GM10248 (cell line): Measurements from ENCODE around the gene XPC.

Experiments used
- CTCF ChIA-PET: fragments of 300-600 bp; sonication (Branson Sonifier 250); formaldehyde crosslinking; extraction: SDS; loops from one replicate; lab custom pipeline; 2021; ENCODE audit warnings: antibody characterized with exemption; lab: Yijun Ruan, JAX
- POLR2A ChIA-PET: fragments of 350-650 bp; sonication (Branson Sonifier 250); formaldehyde crosslinking; extraction: SDS; loops from one replicate; lab custom pipeline; 2020; ENCODE audit warnings: antibody characterized with exemption; lab: Yijun Ruan, JAX
- DNase-seq: peaks from one replicate; pipeline ENCODE4 v3.0.0; 2012; ENCODE audit errors: extremely low spot score
- CTCF ChIP-seq: IDR thresholded peaks from 2 replicates; pipeline ENCODE4 v1.5.1; 2012; ENCODE audit warnings: mild to moderate bottlenecking, low read depth; ENCODE audit errors: extremely low read depth, missing control alignments, control extremely low read depth

The XPC gene

GRCh38 chr3:14153663-14154062, 24.7 kb downstream of the XPC start:
- ChIA-PET CTCF (interaction anchor here (1.0 to 1.9 kb wide), 3 partner anchors 19 to 42 kb away, joined by 3 to 4 read pairs (median 4); partner anchors contain the start of genes LSM3 and XPC), POLR2A (no interaction called here)
- no peak for TF ChIP-seq CTCF
- no peak for DNase-seq

DNA sequence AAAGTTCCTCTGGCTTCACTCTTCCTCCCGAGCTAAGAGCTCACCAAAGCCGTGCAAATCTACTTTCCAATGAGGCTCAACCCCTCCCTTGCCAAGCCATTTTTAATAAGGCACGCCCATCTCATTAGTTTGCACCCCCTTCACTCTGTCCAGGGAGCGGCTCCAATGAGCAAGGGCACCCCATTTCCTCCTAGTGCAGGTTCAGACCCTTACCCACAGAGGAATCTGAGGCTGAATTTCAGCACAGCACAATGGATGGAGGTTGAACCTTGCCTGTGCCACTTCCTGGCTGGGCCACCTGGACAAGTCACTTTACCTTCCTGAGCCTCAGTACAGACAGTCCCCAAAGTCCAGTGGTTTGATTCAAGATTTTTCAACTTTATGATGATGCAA, 25.4 kb downstream of the XPC start:
- no peak for TF ChIP-seq CTCF
- DNase-seq = no peak
- ChIA-PET CTCF (interaction anchor here (0.6 to 1.9 kb wide), 5 partner anchors 9 to 41 kb away, joined by 3 to 4 read pairs (median 3); partner anchors contain the start of genes LSM3 and XPC), POLR2A (no interaction called here)

DNA sequence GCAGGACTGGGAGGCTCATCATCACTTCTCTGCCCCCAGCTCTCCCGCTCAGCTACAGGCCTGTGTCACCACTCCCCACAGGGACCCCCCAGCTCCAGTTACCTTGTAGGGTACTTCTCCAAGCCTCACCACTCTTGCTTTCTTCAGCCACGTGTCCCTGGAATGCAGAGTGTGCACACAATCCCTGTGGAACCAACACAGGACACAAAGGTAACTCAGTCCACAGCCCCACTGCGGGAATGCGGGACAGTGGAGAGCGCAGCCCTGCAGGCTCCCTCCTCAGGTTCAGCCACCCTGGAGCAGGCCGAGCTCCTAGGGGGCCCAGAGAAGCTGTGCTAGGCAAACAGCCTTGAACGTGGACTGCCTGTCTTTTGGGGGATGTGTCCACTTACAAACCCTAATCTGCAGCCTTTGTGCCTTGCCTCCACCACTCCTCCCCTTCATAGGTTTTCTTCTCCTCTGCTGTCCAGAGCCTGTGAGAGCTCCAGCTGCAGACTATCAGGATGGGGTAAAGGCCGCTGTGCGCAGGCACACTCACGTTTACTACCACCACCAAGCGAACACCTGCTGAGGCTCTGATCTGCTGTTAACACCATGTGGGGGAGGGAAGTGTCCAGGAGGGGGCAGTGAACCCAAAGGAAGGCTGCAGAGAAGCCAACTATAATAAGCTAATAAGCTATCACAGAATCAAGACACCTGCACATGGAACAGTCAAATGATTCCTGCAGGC, 26.0 kb downstream of the XPC start:
- no peak for DNase-seq
- no peak for TF ChIP-seq CTCF
- CTCF ChIA-PET = interaction anchor here (0.6 to 1.9 kb wide), 5 partner anchors 9 to 26 kb away, joined by 3 to 5 read pairs (median 3); partner anchors contain the start of genes LSM3 and XPC
- POLR2A ChIA-PET = no interaction called here

DNA sequence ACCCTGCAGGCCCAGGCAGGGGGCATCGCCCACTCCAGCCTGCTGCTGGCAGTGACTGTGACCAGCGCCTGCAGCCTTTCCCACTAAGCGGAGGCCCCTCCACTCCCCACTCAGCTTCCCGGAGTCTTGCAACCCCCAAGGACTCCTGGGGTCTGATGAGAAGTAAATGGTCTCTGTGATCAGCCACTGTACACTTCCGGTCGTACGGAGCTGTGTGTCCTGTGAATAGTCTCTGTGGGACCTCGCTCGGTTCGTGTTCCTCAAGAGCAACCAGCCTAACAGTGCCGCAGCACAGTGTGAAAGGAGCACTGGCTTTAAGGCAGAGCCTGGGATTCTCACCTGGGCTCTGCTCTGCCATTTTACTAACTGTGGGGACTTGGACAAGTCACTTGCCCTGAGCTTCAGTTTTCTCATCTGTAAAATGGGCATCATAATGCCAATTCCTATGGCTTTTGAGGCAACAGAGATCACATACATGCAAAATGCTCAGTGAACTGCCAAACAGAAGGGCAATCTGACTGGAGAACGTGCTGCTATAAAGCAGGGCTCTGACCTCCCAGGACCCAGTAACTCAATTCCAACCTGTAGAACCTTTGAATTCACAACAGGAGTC, 26.8 kb downstream of the XPC start:
- no peak for TF ChIP-seq CTCF
- ChIA-PET POLR2A (no interaction called here), CTCF (interaction anchor here (1.3 to 1.9 kb wide), 4 partner anchors 12 to 27 kb away, joined by 3 to 5 read pairs (median 4); partner anchors contain the start of genes LSM3 and XPC)
- no peak for DNase-seq

GRCh38 chr3:14150491-14151230, 27.7 kb downstream of the XPC start:
- CTCF ChIA-PET = interaction anchor here (1.3 to 1.5 kb wide), 3 partner anchors 13 to 27 kb away, joined by 3 to 5 read pairs (median 4); partner anchors contain the start of gene XPC
- no peak for DNase-seq
- TF ChIP-seq CTCF = no peak
- POLR2A ChIA-PET = interaction anchor here (0.5 kb wide), 1 partner anchor 98 kb away, joined by 3 read pairs; no protein-coding TSS in a partner anchor

GRCh38 chr3:14150078-14150477, 28.3 kb downstream of the XPC start:
- no peak for DNase-seq
- TF ChIP-seq CTCF = no peak
- ChIA-PET CTCF (interaction anchor here (1.3 kb wide), 1 partner anchor 28 kb away, joined by 4 read pairs; the partner anchor contains the start of gene XPC), POLR2A (interaction anchor here (0.5 kb wide), 1 partner anchor 99 kb away, joined by 3 read pairs; no protein-coding TSS in a partner anchor)
